ELF-1 (cell line): ENCODE data around the gene RAB6B.
A peak's percentile ranks its signal among the peaks of the same experiment; 100 is the strongest.

Source experiments
- DNase-seq: peaks from one replicate; pipeline ENCODE4 v3.0.0-alpha.2; 2016; ENCODE audit warnings: low read depth, low spot score

The RAB6B gene

DNA sequence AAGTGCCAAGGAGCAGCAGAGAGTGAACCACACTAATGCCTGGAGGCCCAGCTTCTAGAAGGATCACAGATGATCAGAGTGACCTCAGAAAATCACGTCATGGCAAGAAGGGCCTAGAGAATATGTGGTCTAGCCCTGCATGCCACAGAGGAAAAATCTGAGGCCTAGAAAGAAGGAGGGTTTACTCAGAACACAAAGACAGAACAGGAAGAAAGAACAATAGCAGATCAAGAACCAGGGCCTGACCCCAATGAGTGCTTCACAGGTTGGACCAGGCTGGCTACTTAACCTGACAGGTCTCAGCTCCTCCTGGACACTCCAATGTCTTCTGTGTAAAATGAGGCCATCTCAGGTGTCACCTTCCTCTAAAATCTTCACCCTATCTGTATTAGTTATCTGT is 14.2 kb downstream of the RAB6B start:
- DNase-seq: no peak

GRCh38 chr3:133880886-133881455 is 14.7 kb downstream of the RAB6B start:
- DNase-seq: no peak

GRCh38 chr3:133880287-133880686 is 15.4 kb downstream of the RAB6B start:
- no peak for DNase-seq

DNA sequence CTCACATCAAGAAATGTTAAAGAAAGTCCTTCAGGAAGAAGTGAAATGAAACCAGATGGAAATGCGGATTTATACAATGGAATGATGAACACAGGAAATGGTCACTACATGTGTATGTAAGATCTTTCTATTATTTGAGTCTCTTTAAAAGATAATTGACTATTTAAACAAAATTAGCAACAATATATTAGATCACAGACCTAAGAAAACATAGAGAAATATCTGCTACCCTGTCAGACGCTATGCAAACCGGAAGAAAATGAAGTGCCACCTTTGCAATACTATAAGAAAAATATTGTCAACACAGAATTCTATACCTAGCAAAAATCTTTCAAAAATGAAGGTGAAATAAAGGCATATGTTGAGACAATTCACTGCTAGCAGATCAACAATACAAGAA is 17.2 kb downstream of the RAB6B start:
- DNase-seq: no peak

DNA sequence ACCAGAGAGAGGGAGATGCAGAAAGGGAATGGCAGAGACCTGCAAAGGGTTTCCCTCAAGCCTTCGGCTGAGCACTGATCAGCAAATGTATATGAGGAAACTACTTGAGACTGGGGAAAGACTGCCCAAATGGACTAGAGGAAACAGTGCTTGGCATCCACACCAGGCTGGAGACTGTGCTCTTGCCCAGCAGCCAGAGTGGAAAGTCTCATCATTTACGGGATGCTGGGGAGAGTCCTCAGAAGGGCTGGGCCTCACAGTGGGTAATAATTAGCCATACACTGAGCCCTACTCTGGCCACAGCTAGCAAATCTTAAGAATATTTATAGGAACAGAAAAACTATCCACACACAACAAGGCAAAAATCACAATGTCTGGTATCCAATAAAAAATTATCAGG is 18.5 kb downstream of the RAB6B start:
- no peak for DNase-seq

- no peak for DNase-seq
These were observed 20.8 kb downstream of the RAB6B start for GRCh38 chr3:133874761-133875438.

- DNase-seq: no peak
These were observed 21.3 kb downstream of the RAB6B start for GRCh38 chr3:133874344-133874743.

- DNase-seq: no peak
These were observed 22.9 kb downstream of the RAB6B start for GRCh38 chr3:133872781-133873180.

- DNase-seq: no peak
These were observed 23.5 kb downstream of the RAB6B start for GRCh38 chr3:133872161-133872560.

GRCh38 chr3:133871368-133872090 is 24.2 kb downstream of the RAB6B start:
- no peak for DNase-seq

- DNase-seq: no peak
These were observed 24.9 kb downstream of the RAB6B start for GRCh38 chr3:133870822-133871221.

GRCh38 chr3:133869586-133869985 is 26.1 kb downstream of the RAB6B start:
- no peak for DNase-seq

DNA sequence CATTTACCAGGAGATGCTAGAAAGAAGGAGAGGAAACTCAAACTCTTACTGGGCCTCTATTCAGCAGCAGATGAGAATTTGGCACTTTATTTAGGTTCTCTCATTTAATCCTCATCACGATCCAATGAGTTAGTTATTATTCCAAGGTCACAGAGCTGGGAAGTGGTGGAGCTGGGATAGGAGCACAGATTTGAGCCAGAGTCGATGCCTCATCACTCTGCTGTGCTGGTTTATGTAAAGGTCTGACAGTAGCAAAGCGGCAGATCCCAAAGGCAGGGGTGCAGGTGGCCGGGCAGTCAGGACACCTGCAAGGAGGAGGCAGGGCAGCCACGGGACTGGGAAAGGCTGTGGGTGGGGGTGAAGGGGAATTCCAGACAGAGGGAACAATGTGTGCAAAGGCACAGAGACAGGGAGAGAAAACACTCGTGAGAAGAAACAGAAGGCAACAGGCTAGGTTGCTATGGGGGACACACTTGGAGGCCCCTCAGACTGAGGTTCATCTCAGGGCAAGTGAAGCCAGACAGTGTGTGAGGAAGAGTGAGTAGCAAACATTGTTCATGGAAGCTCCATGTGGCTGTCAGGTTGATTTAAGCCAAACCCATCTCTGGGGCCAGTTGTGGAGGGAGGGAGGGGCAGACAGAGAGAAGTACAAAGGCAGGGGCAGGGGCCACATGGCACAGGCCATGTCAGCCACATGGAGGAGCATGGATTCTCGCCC is 26.8 kb downstream of the RAB6B start:
- DNase-seq: no peak

DNA sequence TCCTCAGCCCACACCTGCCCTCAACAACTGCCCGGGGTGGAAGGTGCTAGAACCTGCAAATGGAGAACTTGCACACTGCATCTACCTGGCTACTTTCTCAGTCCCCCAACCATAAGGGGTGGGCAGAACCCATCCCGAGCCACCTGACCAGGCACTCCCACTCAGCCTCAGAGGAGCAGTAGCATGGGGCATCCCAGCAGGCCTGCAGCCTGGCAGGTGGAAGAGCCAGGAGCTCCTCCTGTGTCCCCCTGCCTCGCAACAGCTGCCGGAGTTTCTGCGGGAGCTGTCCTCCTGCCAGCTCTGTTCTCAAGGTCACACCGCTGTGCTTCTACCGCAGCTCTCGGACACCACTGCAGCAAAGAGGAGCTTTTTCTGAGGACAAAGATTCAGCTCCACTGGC is 27.5 kb downstream of the RAB6B start:
- no peak for DNase-seq

DNA sequence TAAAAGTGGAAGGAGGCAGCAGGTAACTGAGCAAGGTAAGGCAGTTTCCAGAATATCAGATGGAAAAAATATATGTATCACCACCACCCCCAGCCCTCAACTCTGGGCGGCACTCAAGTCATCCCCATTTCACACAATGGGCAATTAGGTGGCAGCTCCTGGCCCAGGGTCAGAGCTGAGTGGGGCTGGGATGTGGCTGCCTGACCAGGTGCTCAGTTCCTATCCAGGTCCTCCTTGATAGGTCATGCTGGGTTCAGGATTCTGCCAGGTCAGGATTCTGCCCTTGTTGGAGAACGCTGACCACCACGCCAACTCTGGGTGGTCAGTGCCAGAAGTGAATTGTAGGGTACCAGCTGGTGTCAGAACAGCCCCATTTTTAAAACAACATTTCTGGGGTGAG is 29.5 kb downstream of the RAB6B start:
- DNase-seq: no peak

GRCh38 chr3:133865136-133865855 is 30.4 kb downstream of the RAB6B start:
- DNase-seq: no peak

DNA sequence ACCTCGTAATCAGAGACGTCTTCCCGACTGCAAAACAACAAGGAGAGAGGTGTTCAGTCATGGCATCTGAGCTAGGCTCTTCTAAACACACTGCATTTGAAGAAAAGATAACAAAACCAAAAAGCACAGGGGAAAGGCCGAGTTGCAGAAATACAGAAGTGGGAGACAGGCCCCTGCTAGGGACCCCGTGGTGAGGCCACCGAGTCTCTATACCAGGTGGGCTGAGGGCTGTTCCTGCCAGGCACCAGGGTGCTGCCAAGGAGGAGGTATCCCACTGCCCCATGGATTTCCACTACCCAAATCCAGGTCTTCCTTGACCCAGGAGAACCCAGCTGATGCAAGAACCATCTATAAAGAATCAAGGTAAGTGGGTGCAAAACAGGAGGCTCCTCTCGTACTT is 31.1 kb downstream of the RAB6B start:
- DNase-seq: no peak

DNA sequence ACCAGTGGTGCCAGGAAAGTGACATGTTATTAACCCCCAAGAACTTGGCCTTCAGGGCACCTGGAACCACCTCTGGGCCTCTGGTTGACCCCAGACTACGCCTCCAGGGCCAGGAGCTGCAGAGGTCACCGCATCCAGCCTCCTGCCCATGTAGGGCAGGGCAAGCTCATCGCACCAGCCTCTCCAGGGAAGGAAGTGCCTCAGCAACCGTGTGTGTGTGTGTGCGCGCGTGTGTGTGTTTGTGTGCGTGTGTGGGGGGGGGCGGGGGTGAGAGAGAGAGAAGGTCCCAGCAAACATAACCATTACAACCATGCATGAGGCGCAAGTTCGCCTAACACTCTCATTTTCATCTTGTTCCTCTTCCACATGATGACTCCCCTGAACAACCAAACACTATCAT is 31.8 kb downstream of the RAB6B start:
- DNase-seq: no peak

DNA sequence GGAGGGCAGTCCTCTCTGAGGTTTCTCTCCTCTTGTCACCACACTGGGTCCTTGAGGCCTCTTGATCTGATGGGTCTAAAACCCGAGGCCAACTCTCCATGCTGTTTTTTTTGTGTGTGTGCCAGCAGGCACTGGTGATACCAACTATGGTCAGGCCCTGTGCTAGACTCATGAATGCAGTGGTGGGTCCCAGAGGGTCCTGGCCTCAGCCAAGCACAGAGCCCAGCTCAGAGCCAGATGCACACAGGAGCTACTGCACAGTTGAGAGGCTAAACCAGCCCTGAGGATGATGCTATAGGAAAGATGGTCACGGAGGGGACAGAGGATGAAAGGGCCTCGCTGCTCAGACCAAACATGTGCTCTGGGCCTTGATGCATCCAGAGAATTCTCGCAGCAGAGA is 33.5 kb downstream of the RAB6B start:
- no peak for DNase-seq

GRCh38 chr3:133860519-133860918 is 35.2 kb downstream of the RAB6B start:
- peak; percentile 36 for DNase-seq

DNA sequence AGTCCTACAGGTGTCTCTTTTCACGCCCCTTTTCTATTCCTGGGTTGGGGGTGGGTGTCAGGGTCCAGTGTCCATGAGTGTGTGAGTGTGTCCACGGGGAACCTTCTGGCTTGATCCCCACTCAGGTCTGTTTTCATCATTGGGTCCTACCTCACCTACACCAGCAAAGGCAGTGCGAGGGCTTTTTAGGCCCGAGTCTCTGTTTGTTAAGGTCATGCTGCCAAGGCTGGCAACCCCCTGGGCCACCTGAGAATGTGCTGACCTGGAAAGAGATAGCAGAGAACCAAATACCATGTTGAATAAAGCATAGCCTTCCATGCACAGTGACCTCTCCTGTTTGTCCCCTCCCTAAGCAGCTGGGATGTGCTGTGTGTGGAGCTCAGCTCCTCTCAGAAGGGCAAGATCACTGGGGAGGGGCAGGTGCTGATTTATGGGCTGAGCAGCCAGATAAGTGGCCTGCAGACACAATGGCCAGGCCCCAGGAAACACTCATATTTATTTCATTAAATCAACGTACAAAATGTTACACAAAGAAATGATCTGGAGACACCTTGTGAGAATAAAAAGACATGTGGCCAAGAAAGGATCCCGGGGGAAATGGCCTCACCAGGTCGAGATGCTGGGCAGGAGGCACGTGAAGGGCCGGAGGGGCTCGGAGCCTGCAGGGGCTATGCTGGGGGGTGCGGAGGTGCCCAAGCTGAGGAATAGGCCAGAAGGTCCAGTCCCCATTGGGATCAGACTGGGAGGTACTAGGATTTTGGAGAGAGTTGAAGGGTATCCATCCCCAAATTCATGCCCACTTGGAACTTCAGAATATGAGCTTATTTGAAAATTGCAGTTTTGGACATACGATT is 36.1 kb downstream of the RAB6B start:
- no peak for DNase-seq
